Stimulated activated CD4-positive, alpha-beta T cell treated with anti-CD3 and anti-CD28 coated beads, Interleukin-4, amount 100 ng/mL, for 48 hours (primary cell): ENCODE results near the gene HAL.
"Not testable (repeated sequence)": the region's sequence is repeated elsewhere in the genome, so short reads cannot be mapped to it uniquely, and the experiment has no call there.

ENCODE experiments used
- DNase-seq, 2 donors: peaks; one replicate each; pipeline ENCODE4 v3.0.0-alpha.2; 2020; ENCODE audit warnings: low read depth in 2 of 2

The HAL gene

GRCh38 chr12:95977764-95978305, 18.3 kb downstream of the HAL start:
- DNase-seq: no peak

DNA sequence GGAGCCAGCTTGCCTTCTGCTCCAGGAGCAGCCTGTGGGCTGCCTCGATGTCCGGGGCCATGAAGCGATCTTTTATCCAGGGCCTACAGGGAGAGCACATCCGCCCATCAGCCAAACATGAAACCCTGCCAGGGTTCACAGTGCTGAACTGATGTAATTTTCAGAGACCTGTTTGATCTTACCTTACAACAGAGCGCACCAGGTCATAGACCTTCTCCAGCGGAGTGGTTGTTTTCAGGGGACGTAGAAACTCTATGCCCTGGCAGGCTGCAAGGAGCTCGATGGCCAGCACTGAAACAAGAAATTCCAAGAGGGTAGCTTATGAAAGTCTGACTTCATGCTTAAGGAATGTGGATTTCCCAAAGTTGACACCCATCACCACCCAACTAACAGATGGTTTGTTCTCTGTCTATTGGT, 19.7 kb downstream of the HAL start:
- DNase-seq: no peak

DNA sequence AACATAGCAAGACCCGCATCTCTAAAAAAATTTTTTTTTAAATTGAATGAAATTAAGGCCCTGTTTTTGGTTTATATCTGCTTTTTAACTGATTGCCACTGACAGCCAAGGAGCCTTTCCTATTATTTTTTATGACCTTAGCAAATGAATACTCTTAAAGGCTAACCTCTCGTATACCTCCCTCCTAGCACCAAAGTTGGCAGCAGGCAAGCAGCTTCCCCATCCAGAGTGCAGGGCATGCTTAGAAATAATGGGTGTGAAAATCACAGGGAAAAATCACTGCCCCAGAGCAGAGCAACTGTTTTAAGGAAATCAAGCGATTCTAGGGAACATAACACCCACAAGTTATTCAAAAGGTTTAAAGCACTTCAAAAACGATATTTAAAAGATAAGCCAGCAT, 20.7 kb downstream of the HAL start:
- no peak for DNase-seq

- no peak for DNase-seq
These were observed 21.8 kb downstream of the HAL start for GRCh38 chr12:95974358-95974757.

GRCh38 chr12:95972832-95973456, 23.2 kb downstream of the HAL start:
- DNase-seq: no peak

DNA sequence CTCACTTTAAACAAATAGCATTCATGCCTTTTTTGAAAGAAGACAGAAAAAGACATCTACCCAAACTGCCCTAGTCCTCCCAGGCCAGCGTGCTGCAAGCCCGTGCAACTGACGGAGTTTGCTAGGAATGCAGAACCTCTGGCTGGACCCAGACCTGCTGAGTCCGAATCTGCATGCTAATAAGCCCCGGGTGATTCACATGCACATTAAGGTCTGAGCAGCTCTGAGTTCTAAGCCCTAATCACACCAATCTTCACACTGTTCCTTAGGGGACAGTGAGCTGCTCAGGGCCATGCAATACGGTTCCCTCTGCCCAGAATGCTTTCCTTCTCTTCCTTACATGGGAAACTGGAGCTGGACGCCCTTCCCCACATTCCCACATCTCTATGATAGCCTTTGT, 25.2 kb downstream of the HAL start:
- no peak for DNase-seq

- not testable (repeated sequence) for DNase-seq
These were observed 27.0 kb downstream of the HAL start for GRCh38 chr12:95969116-95969515.

DNA sequence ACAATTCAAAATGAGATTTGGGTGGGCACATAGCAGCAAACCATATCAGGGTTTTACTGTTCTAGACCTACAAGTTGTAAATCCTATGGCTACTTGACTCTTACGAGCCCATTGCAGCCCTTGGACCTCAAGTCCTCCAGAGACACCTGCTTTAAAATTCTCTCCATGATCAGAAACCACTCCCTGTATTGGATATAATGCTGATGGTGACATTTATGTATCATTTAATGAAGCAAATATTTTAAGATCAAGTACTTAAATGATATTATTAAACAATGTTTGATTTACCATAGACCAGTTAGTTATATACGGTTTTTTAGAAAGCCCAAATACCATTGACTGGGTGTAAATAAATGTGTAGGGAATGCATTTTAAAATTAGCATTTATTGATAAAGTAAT, 28.8 kb downstream of the HAL start:
- DNase-seq: no peak

DNA sequence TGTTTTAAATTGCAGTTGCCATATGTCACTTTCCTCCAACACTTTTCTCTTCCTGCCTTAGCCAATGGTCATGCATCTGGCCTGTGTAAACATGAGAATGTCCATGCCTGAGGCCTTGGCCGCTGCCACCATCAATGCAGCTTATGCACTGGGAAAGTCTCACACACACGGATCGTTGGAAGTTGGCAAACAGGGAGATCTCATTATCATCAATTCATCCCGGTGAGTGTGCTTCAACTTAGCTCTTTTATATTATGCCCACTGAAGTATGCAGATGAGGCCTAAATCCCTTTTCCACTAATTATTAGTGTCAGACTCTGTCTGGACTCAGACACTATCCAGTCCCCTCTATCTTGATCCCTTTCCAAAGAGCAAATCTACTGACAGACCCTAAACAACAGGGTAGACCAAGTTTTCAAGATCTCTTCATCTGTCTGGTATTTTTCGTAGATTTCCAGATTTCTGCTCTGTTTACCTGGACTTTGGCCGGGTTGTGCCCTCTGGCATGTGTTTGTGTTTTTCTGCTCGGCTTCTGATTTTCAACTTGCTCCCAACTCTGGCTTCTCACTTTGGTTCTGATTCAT, 29.8 kb downstream of the HAL start:
- no peak for DNase-seq

GRCh38 chr12:95963096-95963495, 33.0 kb downstream of the HAL start:
- DNase-seq: no peak

- DNase-seq: no peak
These were observed 33.9 kb downstream of the HAL start for GRCh38 chr12:95962222-95962621.

GRCh38 chr12:95960241-95960640, 35.9 kb downstream of the HAL start:
- DNase-seq: no peak

DNA sequence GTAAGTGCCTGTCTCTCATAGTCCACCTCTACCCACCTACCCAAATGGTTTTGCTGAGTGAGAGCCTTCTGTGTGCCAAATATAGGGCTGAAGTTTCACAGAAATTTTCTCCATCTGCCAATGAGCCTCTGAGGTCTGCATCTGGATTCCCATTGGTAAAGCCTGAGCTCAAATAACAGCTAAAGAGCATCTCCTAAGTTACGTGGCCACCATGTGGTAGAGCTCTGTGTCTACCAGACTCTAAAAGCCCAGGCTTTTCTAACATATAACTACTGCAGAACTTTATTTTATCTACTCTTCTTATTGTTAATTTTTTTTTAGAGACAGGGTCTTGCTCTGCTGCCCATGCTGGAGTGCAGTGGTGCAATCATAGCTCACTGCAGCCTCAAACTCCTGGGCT, 37.0 kb downstream of the HAL start:
- no peak for DNase-seq

DNA sequence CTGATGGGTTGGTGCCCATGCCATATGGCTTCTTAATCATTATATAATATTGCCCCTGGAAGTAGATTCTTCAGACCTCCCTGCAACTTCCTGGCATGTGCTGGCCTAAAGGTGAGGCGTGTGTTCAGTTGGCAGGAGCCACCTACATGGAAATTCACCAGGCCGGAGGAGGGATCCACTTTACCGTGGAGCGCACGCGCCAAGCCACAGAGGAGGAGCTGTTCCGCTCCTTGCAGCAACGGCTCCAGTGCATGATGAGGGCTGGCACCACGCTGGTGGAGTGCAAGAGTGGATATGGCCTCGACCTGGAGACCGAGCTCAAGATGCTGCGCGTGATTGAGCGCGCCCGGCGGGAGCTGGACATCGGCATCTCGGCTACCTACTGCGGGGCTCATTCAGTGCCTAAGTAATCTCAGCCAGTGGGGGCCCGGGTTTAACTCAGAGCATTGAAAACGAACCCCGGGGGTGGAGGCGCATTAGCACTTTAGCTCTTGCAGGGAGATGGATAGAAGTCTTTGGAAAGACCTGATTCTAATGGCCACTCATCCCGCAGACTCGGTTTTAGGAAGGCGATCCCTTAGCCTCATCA, 39.5 kb downstream of the HAL start:
- no peak for DNase-seq

GRCh38 chr12:95955549-95956159, 40.5 kb downstream of the HAL start:
- no peak for DNase-seq

DNA sequence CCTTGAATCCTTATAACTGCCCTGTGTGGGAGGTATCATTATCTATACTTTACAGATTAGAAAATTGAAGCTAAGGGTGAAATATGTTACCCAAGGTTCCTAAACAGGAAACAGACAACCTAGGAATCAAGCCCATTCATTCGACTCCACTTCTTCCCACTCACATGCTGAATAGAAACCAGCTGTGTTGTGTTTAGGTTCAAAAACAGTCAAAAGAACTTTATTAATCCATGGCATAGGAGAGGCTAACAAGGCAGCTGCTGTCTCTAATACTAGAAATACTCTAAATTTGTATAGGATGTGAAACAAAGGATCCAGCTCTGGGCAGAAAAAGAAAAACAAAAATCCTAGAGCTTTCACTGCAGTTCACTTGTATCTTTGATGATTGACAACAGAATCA, 43.1 kb downstream of the HAL start:
- DNase-seq: no peak

- DNase-seq: no peak
These were observed 44.6 kb downstream of the HAL start for GRCh38 chr12:95951515-95951914.

GRCh38 chr12:95949477-95950206, 46.5 kb downstream of the HAL start:
- DNase-seq: no peak

GRCh38 chr12:95944108-95944704, 51.9 kb downstream of the HAL start:
- no peak for DNase-seq

- peak; percentile 32 to 41 for DNase-seq
These were observed 52.8 kb downstream of the HAL start, which contains the start of gene AMDHD1 for GRCh38 chr12:95943330-95943842. AMDHD1 (plus strand) TSS chr12:95943331; CDS start chr12:95943399, 68 bp downstream.
